K562 (cell line): ENCODE measurements around the gene CFAP298. TPM values are rescaled to one million over a fixed set of nuclear protein-coding genes. Genes with fewer than 3 reads are reported as not detected.

Experiments
- AFF4 ChIP-seq: sonication (generic); formaldehyde crosslinking; IDR thresholded peaks from 2 replicates; pipeline ENCODE4 v1.8.0; 2023; ENCODE audit warnings: mild to moderate bottlenecking, missing genetic modification reagents
- CC2D1A ChIP-seq: fragments of 450-650 bp; IDR thresholded peaks from 2 replicates; pipeline ENCODE4 v1.6.1; 2017; ENCODE audit warnings: mild to moderate bottlenecking
- DLX4 ChIP-seq: fragments of 250-450 bp; sonication (Bioruptor Pico); IDR thresholded peaks from 2 replicates; pipeline ENCODE4 v1.6.1; 2021; ENCODE audit warnings: mild to moderate bottlenecking
- DNMT1 ChIP-seq: fragments of 450-650 bp; IDR thresholded peaks from 2 replicates; pipeline ENCODE4 v1.6.1; 2016; ENCODE audit warnings: antibody characterized with exemption, mild to moderate bottlenecking
- NFIC ChIP-seq: fragments of 450-650 bp; IDR thresholded peaks from 2 replicates; pipeline ENCODE4 v1.6.1; 2017; ENCODE audit warnings: mild to moderate bottlenecking, inconsistent platforms
- POLR2B ChIP-seq: fragments of 450-650 bp; IDR thresholded peaks from 2 replicates; pipeline ENCODE4 v1.6.1; 2018; ENCODE audit warnings: low read depth; ENCODE audit not compliant: partially characterized antibody
- SMARCA5 ChIP-seq: fragments of 450-650 bp; IDR thresholded peaks from 2 replicates; pipeline ENCODE4 v1.6.1; 2016
- ZMIZ1 ChIP-seq, 2 experiments: fragments of 150-350 bp in 1 of 2; IDR thresholded peaks; 2 replicates each; pipeline ENCODE4 v1.6.1; 2012 to 2016; ENCODE audit warnings: low read depth in 2 of 2, low read length in 2 of 2, mild to moderate bottlenecking in 1 of 2, moderate library complexity in 1 of 2
- ZNF133 ChIP-seq: fragments of 250-450 bp; sonication (Bioruptor Pico); IDR thresholded peaks from 2 replicates; pipeline ENCODE4 v1.4.0; 2020; ENCODE audit warnings: mild to moderate bottlenecking
- ZNF407 ChIP-seq: fragments of 450-650 bp; IDR thresholded peaks from 2 replicates; pipeline ENCODE4 v1.6.1; 2016; ENCODE audit warnings: low read depth
- polyA plus RNA-seq, 8 experiments: library from polyadenylated mRNA; depleted of rRNA in 4 of 8; stranded (reverse) in 5 of 8; unstranded in 3 of 8; fragments of >200 nt; fragmentation: Nextera tagmentation in 2 of 8; fragmentation: Illumina TruSeq in 1 of 8; extraction: Ambion mirVana in 2 of 8; extraction: Trizol in 1 of 8; gene quantifications; 2 replicates each; pipeline versions ENCODE4 v1.2.1 to v1.2.3, GENCODE V29; 2011 to 2014; ENCODE audit warnings: inconsistent platforms in 1 of 8, missing spikeins in 1 of 8
- total RNA-seq, 7 experiments: library from RNA; depleted of rRNA in 6 of 7; stranded (reverse); fragments of >200 nt in 6 of 7; fragmentation: Illumina TruSeq in 2 of 7; extraction: Trizol in 2 of 7; gene quantifications; 2 replicates each; pipeline versions ENCODE4 v1.2.1 to v1.2.3, GENCODE V29; 2011 to 2021; ENCODE audit warnings: low replicate concordance in 1 of 7

Gene CFAP298
- total and polyA plus RNA-seq, 9 of the 15 experiments (the other 6 are each of a cell fraction or from before 2014, with no cell fraction given), result 31.4 to 178 (median 89.7) TPM

GRCh38 chr21:32612075-32612998 is at the start of gene CFAP298 (continued):
- TF ChIP-seq ZNF407 (peak; percentile 34; the same call in 1 of the 2 replicates), ZNF133 (CRISPR knock-in tag) (no peak), AFF4 (CRISPR knock-in tag) (no peak), NFIC (peak; percentile 62), CC2D1A (peak; percentile 11; the same call in 1 of the 2 replicates), DLX4 (CRISPR knock-in tag) (no peak), POLR2B (peak; percentile 67), ZMIZ1 (IDR thresholded peaks at IDR 0.05; ENCODE audit: low read depth in 2 of 2, low read length in 2 of 2) (no peak), SMARCA5 (no peak), DNMT1 (peak; percentile 90; the same call in 1 of the 2 replicates)
